ENCODE measurements around the gene BTBD9.

DNA sequence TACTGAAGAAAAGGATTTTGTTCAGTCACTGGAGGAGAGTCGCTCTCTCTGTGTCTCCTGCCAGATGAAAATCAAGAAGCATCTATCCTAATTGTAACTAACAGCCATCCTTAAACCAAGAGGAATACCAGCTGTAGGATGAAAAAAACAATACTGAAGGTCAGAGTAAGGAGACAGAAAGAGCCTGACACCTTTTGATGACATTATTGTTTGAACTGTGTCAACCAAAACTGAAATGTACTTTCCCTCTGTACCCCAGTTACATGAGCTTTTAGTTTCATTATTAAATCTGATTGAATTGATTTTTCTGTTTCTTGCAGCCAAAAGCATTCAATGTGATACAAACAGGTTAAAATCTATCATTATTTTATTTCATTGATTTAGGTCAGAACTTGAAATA is 17.2 kb upstream of the BTBD9 start:
- TF ChIP-seq ZKSCAN1 (IDR thresholded peaks at IDR 0.05; ENCODE audit: low read depth, low read length) (no peak), CEBPB (tag; IDR thresholded peaks at IDR 0.05) (no peak), RBM22 (IDR thresholded peaks at IDR 0.05; ENCODE audit: low read depth, low read length, poor library complexity, severe bottlenecking) (no peak), SIX5 (IDR thresholded peaks at IDR 0.05; ENCODE audit: borderline replicate concordance in 1 of 2, insufficient read depth in 1 of 2, low read depth in 1 of 2, low read length in 2 of 2) (no peak), POLR2AphosphoS5 (IDR thresholded peaks at IDR 0.05; ENCODE audit: control insufficient read depth, insufficient read depth, low read depth, low read length) (no peak), RAD21 (CRISPR knock-in tag; conservative IDR thresholded peaks at IDR 0.05 in 1 of 2, IDR thresholded peaks at IDR 0.05 in 1 of 2) (no peak), MXI1 (IDR thresholded peaks at IDR 0.05; ENCODE audit: low read depth, low read length) (no peak), POLR2A (conservative IDR thresholded peaks at IDR 0.05) (no peak), POLR2AphosphoS2 (IDR thresholded peaks at IDR 0.05; ENCODE audit: low read length) (no peak), ZNF274 (IDR thresholded peaks at IDR 0.05; ENCODE audit: borderline replicate concordance, low read depth, low read length) (no peak)
- TF ChIP-seq, protein P1, sequence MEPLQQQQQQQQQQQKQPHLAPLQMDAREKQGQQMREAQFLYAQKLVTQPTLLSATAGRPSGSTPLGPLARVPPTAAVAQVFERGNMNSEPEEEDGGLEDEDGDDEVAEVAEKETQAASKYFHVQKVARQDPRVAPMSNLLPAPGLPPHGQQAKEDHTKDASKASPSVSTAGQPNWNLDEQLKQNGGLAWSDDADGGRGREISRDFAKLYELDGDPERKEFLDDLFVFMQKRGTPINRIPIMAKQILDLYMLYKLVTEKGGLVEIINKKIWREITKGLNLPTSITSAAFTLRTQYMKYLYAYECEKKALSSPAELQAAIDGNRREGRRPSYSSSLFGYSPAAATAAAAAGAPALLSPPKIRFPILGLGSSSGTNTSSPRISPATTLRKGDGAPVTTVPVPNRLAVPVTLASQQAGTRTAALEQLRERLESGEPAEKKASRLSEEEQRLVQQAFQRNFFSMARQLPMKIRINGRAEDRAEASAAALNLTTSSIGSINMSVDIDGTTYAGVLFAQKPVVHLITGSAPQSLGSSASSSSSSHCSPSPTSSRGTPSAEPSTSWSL (CRISPR knock-in tag; IDR thresholded peaks at IDR 0.05; ENCODE audit: borderline replicate concordance) = no peak
- TF ChIP-seq, protein P2, sequence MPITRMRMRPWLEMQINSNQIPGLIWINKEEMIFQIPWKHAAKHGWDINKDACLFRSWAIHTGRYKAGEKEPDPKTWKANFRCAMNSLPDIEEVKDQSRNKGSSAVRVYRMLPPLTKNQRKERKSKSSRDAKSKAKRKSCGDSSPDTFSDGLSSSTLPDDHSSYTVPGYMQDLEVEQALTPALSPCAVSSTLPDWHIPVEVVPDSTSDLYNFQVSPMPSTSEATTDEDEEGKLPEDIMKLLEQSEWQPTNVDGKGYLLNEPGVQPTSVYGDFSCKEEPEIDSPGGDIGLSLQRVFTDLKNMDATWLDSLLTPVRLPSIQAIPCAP (CRISPR knock-in tag; IDR thresholded peaks at IDR 0.05; ENCODE audit: borderline replicate concordance) = no peak
- TF ChIP-seq, protein P3, sequence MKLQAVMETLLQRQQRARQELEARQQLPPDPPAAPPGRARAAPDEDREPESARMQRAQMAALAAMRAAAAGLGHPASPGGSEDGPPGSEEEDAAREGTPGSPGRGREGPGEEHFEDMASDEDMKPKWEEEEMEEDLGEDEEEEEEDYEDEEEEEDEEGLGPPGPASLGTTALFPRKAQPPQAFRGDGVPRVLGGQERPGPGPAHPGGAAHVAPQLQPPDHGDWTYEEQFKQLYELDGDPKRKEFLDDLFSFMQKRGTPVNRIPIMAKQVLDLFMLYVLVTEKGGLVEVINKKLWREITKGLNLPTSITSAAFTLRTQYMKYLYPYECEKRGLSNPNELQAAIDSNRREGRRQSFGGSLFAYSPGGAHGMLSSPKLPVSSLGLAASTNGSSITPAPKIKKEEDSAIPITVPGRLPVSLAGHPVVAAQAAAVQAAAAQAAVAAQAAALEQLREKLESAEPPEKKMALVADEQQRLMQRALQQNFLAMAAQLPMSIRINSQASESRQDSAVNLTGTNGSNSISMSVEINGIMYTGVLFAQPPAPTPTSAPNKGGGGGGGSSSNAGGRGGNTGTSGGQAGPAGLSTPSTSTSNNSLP (IDR thresholded peaks at IDR 0.05; ENCODE audit: borderline replicate concordance, low read depth, low read length) = no peak
